ENCODE results near the gene HBD.

Gene HBD

GRCh38 chr11:5240458-5240857 lies 6.2 kb upstream of the HBD start:
- ATAC-seq: no peak
- no peak for TF ChIP-seq TSHZ2 (CRISPR knock-in tag; IDR thresholded peaks at IDR 0.05)
- no peak for TF ChIP-seq ZC3H10 (CRISPR knock-in tag; IDR thresholded peaks at IDR 0.05)
- TF ChIP-seq POU6F1 (CRISPR knock-in tag; IDR thresholded peaks at IDR 0.05; ENCODE audit: borderline replicate concordance, low read depth): no peak
- no peak for TF ChIP-seq BACH2 (CRISPR knock-in tag; IDR thresholded peaks at IDR 0.05; ENCODE audit: borderline replicate concordance)
- TF ChIP-seq OSR1 (CRISPR knock-in tag; IDR thresholded peaks at IDR 0.05): no peak
- TF ChIP-seq PATZ1 (CRISPR knock-in tag; IDR thresholded peaks at IDR 0.05; ENCODE audit: borderline replicate concordance): no peak

DNA sequence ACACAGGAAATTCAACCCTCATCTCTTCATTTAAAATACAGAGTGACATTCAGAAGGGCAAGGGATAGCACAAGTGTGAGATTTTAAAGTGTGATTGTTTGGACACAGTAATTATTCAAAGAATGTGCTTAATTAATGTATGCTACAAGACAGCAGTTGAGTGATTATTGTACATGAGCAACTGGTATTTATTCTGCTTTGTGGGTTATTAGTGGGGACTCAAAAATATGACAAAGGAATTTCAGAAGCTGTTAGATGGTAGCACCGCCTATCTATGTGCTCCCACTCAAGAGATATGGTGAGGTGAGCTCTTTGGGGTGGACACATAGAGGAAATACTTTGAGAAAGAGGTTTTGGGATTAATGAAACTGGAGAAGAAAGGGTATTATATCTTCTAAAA lies 5.8 kb upstream of the HBD start:
- TF ChIP-seq SNAI2 (CRISPR knock-in tag; IDR thresholded peaks at IDR 0.05): no peak
- no peak for TF ChIP-seq ZFP3 (CRISPR knock-in tag; IDR thresholded peaks at IDR 0.05)
- no peak for ATAC-seq

GRCh38 chr11:5239046-5239445 lies 4.8 kb upstream of the HBD start:
- TF ChIP-seq ZNF565 (CRISPR knock-in tag; conservative IDR thresholded peaks at IDR 0.05; ENCODE audit: low read depth) (no peak), ARNTL (CRISPR knock-in tag; IDR thresholded peaks at IDR 0.05; ENCODE audit: borderline replicate concordance, low read depth) (no peak), PATZ1 (CRISPR knock-in tag; IDR thresholded peaks at IDR 0.05; ENCODE audit: borderline replicate concordance) (no peak), TSHZ2 (CRISPR knock-in tag; IDR thresholded peaks at IDR 0.05) (no peak), ZNF70 (CRISPR knock-in tag; IDR thresholded peaks at IDR 0.05) (no peak), ESRRG (CRISPR knock-in tag; IDR thresholded peaks at IDR 0.05) (no peak), PPARA (CRISPR knock-in tag; IDR thresholded peaks at IDR 0.05; ENCODE audit: borderline replicate concordance) (no peak), CSDC2 (CRISPR knock-in tag; IDR thresholded peaks at IDR 0.05) (no peak), BACH2 (CRISPR knock-in tag; IDR thresholded peaks at IDR 0.05; ENCODE audit: borderline replicate concordance) (no peak), ZFP3 (CRISPR knock-in tag; IDR thresholded peaks at IDR 0.05) (no peak)
- TF ChIP-seq, protein P1, sequence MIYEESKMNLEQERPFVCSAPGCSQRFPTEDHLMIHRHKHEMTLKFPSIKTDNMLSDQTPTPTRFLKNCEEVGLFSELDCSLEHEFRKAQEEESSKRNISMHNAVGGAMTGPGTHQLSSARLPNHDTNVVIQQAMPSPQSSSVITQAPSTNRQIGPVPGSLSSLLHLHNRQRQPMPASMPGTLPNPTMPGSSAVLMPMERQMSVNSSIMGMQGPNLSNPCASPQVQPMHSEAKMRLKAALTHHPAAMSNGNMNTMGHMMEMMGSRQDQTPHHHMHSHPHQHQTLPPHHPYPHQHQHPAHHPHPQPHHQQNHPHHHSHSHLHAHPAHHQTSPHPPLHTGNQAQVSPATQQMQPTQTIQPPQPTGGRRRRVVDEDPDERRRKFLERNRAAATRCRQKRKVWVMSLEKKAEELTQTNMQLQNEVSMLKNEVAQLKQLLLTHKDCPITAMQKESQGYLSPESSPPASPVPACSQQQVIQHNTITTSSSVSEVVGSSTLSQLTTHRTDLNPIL (CRISPR knock-in tag; IDR thresholded peaks at IDR 0.05; ENCODE audit: low read depth): no peak
- no peak for ATAC-seq

All from SK-N-SH treated with all-trans-retinoic acid at 6 μM for 48 hours (cell line).